ENCODE measurements around the gene ZSCAN2.

ZSCAN2 gene

DNA sequence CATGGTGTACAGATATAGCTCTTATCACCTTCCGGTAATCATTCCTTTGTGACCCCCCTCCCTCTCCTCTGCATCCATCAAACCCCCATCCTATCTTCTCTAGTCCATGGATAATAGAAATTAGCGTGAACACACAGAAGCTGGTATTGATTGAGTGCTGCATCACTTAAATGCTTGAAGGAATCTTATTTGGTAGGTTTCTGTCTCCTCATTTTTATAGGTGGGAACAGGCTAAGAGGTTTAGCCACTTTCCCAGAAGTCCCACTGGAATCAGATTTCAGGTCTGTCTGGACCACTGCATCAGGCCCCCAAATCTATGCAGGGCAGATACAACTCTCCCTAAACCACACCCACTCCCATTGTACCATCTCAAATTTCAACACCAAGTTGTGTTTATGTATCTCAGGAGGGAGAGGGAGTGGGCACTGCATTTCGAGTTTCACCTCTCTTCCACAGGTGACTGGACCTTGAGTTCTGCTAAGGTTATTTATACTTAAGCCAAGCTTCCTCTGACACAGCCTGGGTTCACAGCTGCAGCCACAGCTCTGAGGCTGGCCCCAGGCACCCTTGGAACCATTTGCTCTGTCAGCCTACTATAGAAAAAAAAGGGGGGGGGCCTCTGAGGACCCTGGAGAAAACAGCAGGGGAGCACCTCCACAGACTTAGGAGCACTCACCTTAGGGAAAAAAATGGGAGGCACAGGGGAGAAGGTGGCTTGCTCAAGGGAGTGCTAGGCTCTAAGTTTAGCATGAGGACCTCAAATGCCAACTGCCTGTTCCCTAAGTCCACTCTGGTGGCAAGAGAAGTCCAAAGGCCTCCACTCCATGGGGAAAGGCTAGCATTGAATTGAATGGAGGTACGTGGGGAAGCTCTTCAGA, 59.3 kb downstream of the ZSCAN2 start:
- Histone ChIP-seq H3K36me3 (ENCODE audit: low read depth) (peaks cover 5% of the 10 kb centered on the region), H3K27ac (ENCODE audit: poor library complexity, severe bottlenecking) (no peak overlapping the region), H3K9me3 (ENCODE audit: severe bottlenecking) (no peaks in the 10 kb centered on the region), H3K27me3 (ENCODE audit: insufficient read depth, poor library complexity, severe bottlenecking) (no peaks in the 10 kb centered on the region), H3K4me3 (ENCODE audit: severe bottlenecking) (no peak overlapping the region), H3K4me1 (ENCODE audit: insufficient read depth, poor library complexity, severe bottlenecking) (peaks cover 3% of the 10 kb centered on the region)
- DNase-seq (ENCODE audit: low spot score), result no peak
- TF ChIP-seq, protein P1, sequence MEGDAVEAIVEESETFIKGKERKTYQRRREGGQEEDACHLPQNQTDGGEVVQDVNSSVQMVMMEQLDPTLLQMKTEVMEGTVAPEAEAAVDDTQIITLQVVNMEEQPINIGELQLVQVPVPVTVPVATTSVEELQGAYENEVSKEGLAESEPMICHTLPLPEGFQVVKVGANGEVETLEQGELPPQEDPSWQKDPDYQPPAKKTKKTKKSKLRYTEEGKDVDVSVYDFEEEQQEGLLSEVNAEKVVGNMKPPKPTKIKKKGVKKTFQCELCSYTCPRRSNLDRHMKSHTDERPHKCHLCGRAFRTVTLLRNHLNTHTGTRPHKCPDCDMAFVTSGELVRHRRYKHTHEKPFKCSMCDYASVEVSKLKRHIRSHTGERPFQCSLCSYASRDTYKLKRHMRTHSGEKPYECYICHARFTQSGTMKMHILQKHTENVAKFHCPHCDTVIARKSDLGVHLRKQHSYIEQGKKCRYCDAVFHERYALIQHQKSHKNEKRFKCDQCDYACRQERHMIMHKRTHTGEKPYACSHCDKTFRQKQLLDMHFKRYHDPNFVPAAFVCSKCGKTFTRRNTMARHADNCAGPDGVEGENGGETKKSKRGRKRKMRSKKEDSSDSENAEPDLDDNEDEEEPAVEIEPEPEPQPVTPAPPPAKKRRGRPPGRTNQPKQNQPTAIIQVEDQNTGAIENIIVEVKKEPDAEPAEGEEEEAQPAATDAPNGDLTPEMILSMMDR (IDR thresholded peaks at IDR 0.05; ENCODE audit: poor library complexity, severe bottlenecking), result no peak
- ATAC-seq (ENCODE audit: low read depth), result no peak

DNA sequence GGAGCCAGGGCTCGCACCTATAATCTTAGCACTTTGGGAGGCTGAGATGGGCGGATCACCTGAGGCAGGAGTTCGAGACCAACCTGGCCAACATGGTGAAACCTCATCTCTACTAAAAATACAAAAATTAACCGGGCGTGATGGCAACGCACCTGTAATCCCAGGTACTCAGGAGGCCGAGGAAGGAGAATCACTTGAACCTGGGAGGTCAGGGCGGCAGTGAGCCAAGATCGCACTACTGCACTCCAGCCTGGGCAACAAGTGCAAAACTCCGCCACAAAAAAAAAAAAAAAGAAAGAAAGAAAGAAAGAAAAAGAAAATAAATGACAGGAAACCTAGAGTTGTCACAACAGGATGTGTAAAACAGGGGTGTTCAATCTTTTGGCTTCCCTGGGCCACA, 60.2 kb downstream of the ZSCAN2 start:
- no peak overlapping the region for H3K4me3 ChIP-seq (ENCODE audit: severe bottlenecking)
- TF ChIP-seq, protein P1 (IDR thresholded peaks at IDR 0.05; ENCODE audit: poor library complexity, severe bottlenecking), result no peak
- H3K9me3 ChIP-seq (ENCODE audit: severe bottlenecking), result no peaks in the 10 kb centered on the region
- no peak for DNase-seq (ENCODE audit: low spot score)
- peaks cover 13% of the 10 kb centered on the region for H3K36me3 ChIP-seq (ENCODE audit: low read depth)
- no peak for ATAC-seq (ENCODE audit: low read depth)
- H3K27ac ChIP-seq (ENCODE audit: poor library complexity, severe bottlenecking), result no peak overlapping the region
- no peaks in the 10 kb centered on the region for H3K27me3 ChIP-seq (ENCODE audit: insufficient read depth, poor library complexity, severe bottlenecking)
- peaks cover 3% of the 10 kb centered on the region for H3K4me1 ChIP-seq (ENCODE audit: insufficient read depth, poor library complexity, severe bottlenecking)

DNA sequence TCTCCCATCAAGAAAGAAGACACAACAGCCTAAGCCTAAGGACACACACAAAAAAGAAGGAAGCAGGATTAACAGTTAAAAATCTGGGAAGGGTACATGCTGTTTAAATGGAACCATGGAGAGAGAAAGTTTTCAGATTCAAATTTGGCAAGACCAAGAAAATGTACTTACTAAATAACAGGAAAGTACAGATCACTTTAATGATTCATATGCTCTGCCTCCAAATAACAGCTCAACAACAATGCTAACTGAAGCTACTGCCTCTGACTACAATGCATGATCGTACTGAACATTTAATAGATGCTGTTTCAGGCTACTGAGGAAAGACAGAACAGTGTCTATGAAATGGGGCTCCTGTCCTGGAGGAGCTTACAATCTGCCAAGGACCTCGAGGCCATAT, 65.6 kb downstream of the ZSCAN2 start:
- no peaks in the 10 kb centered on the region for H3K27me3 ChIP-seq (ENCODE audit: insufficient read depth, poor library complexity, severe bottlenecking)
- no peak overlapping the region for H3K4me3 ChIP-seq (ENCODE audit: severe bottlenecking)
- H3K27ac ChIP-seq (ENCODE audit: poor library complexity, severe bottlenecking), result no peak overlapping the region
- peaks cover 59% of the 10 kb centered on the region for H3K36me3 ChIP-seq (ENCODE audit: low read depth)
- DNase-seq (ENCODE audit: low spot score) (no peak), ATAC-seq (ENCODE audit: low read depth) (no peak)
- H3K9me3 ChIP-seq (ENCODE audit: severe bottlenecking), result no peaks in the 10 kb centered on the region
- no peaks in the 10 kb centered on the region for H3K4me1 ChIP-seq (ENCODE audit: insufficient read depth, poor library complexity, severe bottlenecking)
- TF ChIP-seq, protein P1 (IDR thresholded peaks at IDR 0.05; ENCODE audit: poor library complexity, severe bottlenecking), result no peak

DNA sequence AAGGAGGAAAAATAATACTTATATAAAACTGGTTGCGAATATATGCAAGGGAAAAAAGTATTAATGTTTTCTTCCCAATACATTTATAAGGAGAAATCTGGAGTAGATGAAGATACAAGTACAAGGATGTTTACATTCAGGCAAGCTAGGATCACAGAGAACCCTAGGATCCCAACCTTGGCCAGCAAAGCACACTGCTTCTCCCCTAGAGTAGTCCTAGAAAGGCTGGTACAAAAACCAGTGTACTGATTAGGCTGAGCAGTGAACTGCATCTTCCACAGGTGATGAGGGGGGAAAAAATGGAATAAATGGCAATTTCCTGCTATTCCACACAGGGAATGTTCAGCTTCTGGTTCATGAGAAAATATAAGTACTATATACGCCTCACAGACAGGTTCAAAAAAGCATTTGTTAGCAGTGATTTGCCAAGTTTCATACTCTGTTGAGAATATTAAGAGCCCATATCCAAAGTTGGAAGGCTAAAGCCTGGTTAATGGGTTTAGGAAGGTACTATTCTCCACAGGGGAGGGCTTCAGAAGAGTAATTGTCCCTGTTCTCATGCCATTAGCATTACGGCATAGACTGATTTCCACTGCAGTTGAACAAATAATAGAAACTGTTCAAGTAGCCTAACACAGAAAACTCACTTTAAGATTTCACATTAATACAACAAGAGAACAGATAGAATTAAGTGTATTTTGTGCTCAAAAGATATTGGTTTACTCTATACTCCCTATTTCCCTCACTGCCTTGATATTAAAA, 67.6 kb downstream of the ZSCAN2 start:
- TF ChIP-seq, protein P1 (IDR thresholded peaks at IDR 0.05; ENCODE audit: poor library complexity, severe bottlenecking), result no peak
- H3K4me3 ChIP-seq (ENCODE audit: severe bottlenecking), result no peak overlapping the region
- DNase-seq (ENCODE audit: low spot score), result no peak
- no peak overlapping the region for H3K27ac ChIP-seq (ENCODE audit: poor library complexity, severe bottlenecking)
- H3K27me3 ChIP-seq (ENCODE audit: insufficient read depth, poor library complexity, severe bottlenecking), result no peaks in the 10 kb centered on the region
- H3K4me1 ChIP-seq (ENCODE audit: insufficient read depth, poor library complexity, severe bottlenecking), result no peaks in the 10 kb centered on the region
- no peak for ATAC-seq (ENCODE audit: low read depth)
- peaks cover 67% of the 10 kb centered on the region for H3K36me3 ChIP-seq (ENCODE audit: low read depth)
- no peaks in the 10 kb centered on the region for H3K9me3 ChIP-seq (ENCODE audit: severe bottlenecking)
